Activated naive CD4-positive, alpha-beta T cell treated with anti-CD3 and anti-CD28 coated beads, Interleukin-2, amount 50 U/mL, for 24 hours (primary cell): ENCODE measurements around the gene MCM9.

Experiments used
- H3K27ac Mint-ChIP-seq: one replicate; pipeline ENCODE4 v1.8.0; 2021; ENCODE audit warnings: mild to moderate bottlenecking, mixed read lengths
- H3K27me3 Mint-ChIP-seq: one replicate; pipeline ENCODE4 v1.8.0; 2021; ENCODE audit warnings: mixed read lengths
- H3K36me3 Mint-ChIP-seq: one replicate; pipeline ENCODE4 v1.8.0; 2021; ENCODE audit warnings: mixed read lengths
- H3K4me1 Mint-ChIP-seq: one replicate; pipeline ENCODE4 v1.8.0; 2021; ENCODE audit warnings: mixed read lengths
- H3K4me3 Mint-ChIP-seq: one replicate; pipeline ENCODE4 v1.8.0; 2021; ENCODE audit warnings: mild to moderate bottlenecking, mixed read lengths
- H3K9me3 Mint-ChIP-seq: one replicate; pipeline ENCODE4 v1.8.0; 2021; ENCODE audit warnings: mixed read lengths

MCM9 gene

GRCh38 chr6:118945217-118945616, 10.3 kb upstream of the MCM9 start:
- H3K4me1 Mint-ChIP-seq: no peaks in the 10 kb centered on the region
- H3K27me3 Mint-ChIP-seq: no peaks in the 10 kb centered on the region
- no peak overlapping the region for H3K27ac Mint-ChIP-seq
- H3K36me3 Mint-ChIP-seq: peaks cover 28% of the 10 kb centered on the region
- no peak overlapping the region for H3K4me3 Mint-ChIP-seq
- H3K9me3 Mint-ChIP-seq: peaks cover 55% of the 10 kb centered on the region

GRCh38 chr6:118940770-118941169, 5.8 kb upstream of the MCM9 start:
- Mint-ChIP-seq H3K4me3 (no peak overlapping the region), H3K36me3 (peaks cover 36% of the 10 kb centered on the region), H3K9me3 (peaks cover 27% of the 10 kb centered on the region), H3K27ac (no peak overlapping the region), H3K4me1 (peaks cover 7% of the 10 kb centered on the region), H3K27me3 (no peaks in the 10 kb centered on the region)

DNA sequence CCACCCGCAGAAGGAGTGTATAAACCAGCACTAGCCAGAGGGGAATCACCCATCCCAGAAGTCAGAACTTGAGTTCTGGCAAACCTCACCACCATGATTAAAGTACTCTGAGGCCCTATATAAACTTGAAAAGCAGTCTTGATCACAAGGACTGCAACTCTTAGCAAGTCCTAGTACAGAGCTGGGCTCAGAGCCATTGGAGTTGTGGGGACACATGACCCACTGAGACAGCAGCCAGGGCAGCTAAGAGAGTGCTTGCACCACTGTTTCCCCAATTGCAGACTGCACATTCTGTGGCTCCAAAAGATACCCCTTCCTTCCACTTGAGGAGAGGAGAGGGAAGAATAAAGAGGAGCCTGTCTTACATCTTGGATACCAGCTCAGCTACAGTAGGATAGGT, 4.7 kb upstream of the MCM9 start:
- H3K27ac Mint-ChIP-seq: no peak overlapping the region
- H3K27me3 Mint-ChIP-seq: no peaks in the 10 kb centered on the region
- peaks cover 36% of the 10 kb centered on the region for H3K36me3 Mint-ChIP-seq
- H3K4me1 Mint-ChIP-seq: peaks cover 13% of the 10 kb centered on the region
- no peak overlapping the region for H3K4me3 Mint-ChIP-seq
- H3K9me3 Mint-ChIP-seq: peaks cover 17% of the 10 kb centered on the region

DNA sequence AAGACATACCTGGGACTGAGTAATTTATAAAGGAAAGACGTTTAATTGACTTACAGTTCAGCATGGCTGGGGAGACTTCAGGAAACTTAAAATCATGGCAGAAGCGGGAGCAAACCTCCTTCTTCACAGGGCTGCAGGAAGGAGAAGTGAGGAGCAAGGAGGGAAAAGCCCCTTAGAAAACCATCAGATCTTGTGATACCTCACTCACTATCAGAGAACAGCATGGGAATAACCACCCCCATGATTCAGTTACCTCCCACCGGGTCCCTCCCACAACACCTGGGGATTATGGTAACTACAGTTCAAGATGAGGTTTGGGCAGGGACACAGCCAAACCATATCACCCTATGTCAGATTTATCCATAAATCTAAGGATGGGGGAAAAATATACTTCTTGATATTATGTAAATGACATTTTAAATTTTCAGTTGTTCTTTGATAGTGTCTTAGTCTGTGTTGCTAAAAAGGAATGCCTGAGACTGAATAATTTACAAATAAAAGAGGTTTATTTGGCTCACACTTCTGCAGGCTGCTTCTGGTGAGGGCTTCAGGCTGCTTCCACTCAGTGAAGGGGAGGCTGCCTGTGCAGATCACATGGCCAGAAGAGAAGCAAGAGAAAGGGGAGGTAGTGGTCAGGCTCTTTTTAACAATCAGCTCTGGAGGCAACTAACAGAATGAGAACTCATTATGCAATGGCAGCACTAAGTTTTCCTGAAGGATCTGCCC, 1.2 kb upstream of the MCM9 start:
- Mint-ChIP-seq H3K9me3 (no peaks in the 10 kb centered on the region), H3K27ac (no peak overlapping the region), H3K27me3 (no peaks in the 10 kb centered on the region), H3K4me3 (peak overlapping the region; percentile 92), H3K4me1 (peaks cover 41% of the 10 kb centered on the region), H3K36me3 (peaks cover 22% of the 10 kb centered on the region)

DNA sequence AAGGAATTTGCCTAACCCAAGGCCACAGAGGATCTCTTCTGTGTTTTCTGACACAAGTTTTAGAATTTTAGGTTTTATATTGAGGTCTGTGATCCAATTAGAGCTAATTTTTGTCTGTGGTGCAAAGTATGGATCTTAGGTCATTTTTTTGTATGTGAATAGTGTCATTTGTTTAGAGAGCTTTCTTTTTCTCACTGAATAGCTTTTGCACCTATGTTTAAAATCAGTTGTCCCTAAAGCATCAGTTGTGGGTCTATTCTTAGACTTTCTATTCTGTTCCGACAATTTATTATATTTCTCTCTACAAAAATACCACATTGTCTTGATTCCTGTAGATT, 341 bp upstream of the MCM9 start:
- peaks cover 26% of the 10 kb centered on the region for H3K36me3 Mint-ChIP-seq
- peaks cover 48% of the 10 kb centered on the region for H3K4me1 Mint-ChIP-seq
- H3K27me3 Mint-ChIP-seq: no peaks in the 10 kb centered on the region

GRCh38 chr6:118933855-118934460, 1.0 kb downstream of the MCM9 start:
- Mint-ChIP-seq H3K4me3 (peak overlapping the region; percentile 92), H3K27ac (peak overlapping the region; percentile 85), H3K27me3 (no peaks in the 10 kb centered on the region), H3K36me3 (peaks cover 20% of the 10 kb centered on the region), H3K4me1 (peaks cover 48% of the 10 kb centered on the region), H3K9me3 (no peaks in the 10 kb centered on the region)

More for the DNA sequence above, 341 bp upstream of the MCM9 start:
- Mint-ChIP-seq H3K9me3 (no peaks in the 10 kb centered on the region), H3K4me3 (peak overlapping the region; percentile 92), H3K27ac (peak overlapping the region; percentile 76)

DNA sequence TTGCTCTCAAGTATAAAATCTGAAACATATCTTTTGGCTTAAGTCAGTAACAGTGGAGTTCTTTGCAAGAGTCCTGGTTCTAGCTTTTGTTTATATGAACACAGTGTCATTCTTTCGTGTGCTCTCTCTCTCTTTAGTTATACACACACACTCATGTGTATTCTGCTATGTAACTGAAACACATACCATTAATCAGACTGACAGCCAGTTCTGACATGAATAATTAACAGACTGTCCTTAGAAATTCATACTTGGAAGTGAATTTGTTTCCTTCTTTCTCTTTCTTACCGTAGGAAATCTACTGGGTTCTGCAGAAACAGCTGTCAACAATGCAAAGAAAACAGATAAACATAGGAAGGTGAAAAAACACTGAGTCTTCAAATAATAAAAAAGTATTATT, 2.5 kb downstream of the MCM9 start:
- no peak overlapping the region for H3K4me3 Mint-ChIP-seq
- H3K27me3 Mint-ChIP-seq: no peaks in the 10 kb centered on the region
- peaks cover 9% of the 10 kb centered on the region for H3K36me3 Mint-ChIP-seq
- H3K9me3 Mint-ChIP-seq: no peaks in the 10 kb centered on the region
- peaks cover 48% of the 10 kb centered on the region for H3K4me1 Mint-ChIP-seq
- no peak overlapping the region for H3K27ac Mint-ChIP-seq

DNA sequence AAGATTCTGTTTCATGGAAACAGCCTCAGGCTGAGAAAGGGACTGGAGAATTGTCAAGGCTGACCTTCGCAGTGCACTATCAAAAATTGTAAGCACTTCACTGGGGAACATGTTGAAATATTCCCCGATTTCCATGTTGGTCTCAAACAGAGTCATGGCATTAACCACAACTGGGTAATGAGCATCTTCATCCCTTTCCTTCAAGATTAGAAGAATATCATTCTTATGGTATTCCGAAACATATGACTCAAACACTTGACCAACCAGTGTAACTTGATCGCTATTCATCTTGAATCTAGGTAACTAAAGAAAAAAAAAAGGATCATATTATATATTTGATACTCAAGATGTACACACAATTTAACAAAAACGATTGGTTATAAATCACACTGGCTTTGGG, 3.5 kb downstream of the MCM9 start:
- Mint-ChIP-seq H3K4me1 (peaks cover 44% of the 10 kb centered on the region), H3K27me3 (no peaks in the 10 kb centered on the region), H3K4me3 (no peak overlapping the region), H3K27ac (no peak overlapping the region), H3K36me3 (peaks cover 13% of the 10 kb centered on the region), H3K9me3 (no peaks in the 10 kb centered on the region)

DNA sequence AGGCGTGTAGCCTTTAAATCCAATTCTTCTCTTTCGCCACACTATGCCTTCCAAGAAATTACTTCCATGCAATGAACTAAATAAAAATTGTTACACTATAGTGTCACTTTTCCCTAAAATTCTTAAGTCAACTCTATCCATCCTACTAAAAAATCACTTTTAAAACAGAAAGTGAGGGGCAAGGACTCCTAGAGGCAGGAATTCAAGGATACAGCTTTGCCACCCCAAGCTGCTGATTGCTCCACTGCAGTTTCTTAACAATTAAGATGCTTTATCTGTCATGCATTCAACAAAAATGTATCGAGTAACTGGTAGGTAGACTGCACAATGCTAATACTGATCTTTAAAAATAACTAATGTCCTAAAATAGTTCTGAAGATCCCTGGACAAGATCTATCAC, 4.3 kb downstream of the MCM9 start:
- Mint-ChIP-seq H3K4me3 (no peak overlapping the region), H3K4me1 (peaks cover 45% of the 10 kb centered on the region), H3K27ac (no peak overlapping the region), H3K9me3 (no peaks in the 10 kb centered on the region), H3K27me3 (no peaks in the 10 kb centered on the region), H3K36me3 (peaks cover 16% of the 10 kb centered on the region)

DNA sequence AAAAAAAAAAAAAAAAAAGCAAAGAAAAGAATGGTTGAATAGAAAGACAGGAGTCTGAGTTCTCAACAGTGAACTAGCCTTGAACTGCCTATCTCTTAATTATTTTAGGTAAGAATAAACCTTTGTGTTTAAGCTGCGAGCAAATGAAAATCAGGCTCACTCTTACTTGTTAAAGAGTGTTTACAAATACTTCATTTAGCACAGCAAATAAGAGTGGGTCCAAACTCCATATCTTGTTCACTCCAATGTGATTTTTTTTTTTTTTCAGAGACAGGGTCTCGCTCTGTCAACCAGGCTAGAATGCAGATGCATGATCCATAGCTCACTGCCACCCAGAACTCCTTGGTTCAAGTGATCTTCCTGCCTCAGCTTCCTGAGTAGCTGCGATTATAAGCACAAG, 11.9 kb downstream of the MCM9 start:
- peaks cover 26% of the 10 kb centered on the region for H3K36me3 Mint-ChIP-seq

DNA sequence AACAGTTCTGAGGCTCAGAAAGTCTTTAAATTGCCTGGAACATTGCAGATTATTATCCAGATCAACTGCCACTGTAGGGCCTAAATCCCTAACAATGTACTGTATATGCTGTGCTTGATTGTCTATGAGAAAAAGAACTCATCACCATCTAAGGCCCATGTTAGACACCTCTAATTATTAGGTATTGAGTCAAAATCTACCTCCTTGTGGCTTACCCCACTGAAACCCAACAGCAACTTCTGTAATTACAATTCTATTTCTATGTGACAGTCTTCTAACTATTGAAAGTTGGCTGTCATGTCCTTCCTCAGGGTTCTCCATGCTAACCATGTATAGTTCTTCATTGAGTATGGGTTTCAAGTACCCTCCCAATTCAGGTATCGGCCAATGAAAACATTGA, 13.9 kb downstream of the MCM9 start:
- H3K36me3 Mint-ChIP-seq: peaks cover 23% of the 10 kb centered on the region
- H3K27ac Mint-ChIP-seq: no peak overlapping the region
- no peaks in the 10 kb centered on the region for H3K9me3 Mint-ChIP-seq
- no peak overlapping the region for H3K4me3 Mint-ChIP-seq
- H3K27me3 Mint-ChIP-seq: no peaks in the 10 kb centered on the region
- H3K4me1 Mint-ChIP-seq: peaks cover 6% of the 10 kb centered on the region

More for the DNA sequence above, 11.9 kb downstream of the MCM9 start:
- Mint-ChIP-seq H3K27ac (no peak overlapping the region), H3K27me3 (no peaks in the 10 kb centered on the region), H3K9me3 (no peaks in the 10 kb centered on the region), H3K4me1 (peaks cover 7% of the 10 kb centered on the region), H3K4me3 (no peak overlapping the region)

- no peak overlapping the region for H3K27ac Mint-ChIP-seq
These were observed 16.6 kb downstream of the MCM9 start for GRCh38 chr6:118918329-118918725.

DNA sequence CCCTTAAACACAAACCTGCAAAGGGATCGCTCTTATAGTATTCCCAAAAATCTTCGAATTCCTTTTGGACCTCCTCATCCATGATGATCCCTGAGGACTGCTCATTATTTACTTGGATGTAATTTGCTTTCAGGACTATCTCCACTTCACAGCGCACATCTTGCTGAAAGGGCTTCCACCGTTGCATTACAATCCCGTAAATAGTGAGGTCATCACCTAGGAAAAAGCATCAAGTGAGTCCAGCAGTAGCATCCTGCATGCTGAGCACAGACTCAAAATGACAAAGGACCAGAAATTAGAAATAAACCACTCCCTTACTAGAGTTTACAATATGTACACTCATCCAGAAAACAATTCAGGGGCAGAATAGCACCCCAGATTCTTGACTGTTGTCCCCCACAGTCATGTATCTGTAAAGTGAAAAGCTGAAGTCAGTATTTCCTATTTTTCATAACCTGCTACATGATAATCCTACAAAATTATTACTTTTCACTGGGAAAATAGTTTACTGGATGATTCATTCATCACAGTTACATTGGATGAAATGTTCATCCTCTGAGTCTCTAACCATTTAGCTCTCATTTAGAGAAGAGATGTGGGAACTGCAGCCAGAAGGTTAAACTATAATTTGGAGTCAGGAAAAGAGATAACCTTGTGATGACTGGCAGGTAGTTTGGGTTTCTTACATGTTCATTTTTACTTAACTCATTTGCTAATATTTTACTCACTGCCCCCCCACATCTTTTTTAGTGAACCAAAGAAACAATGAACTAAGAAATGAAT, 17.2 kb downstream of the MCM9 start:
- Mint-ChIP-seq H3K4me3 (no peak overlapping the region), H3K9me3 (no peaks in the 10 kb centered on the region), H3K36me3 (peaks cover 27% of the 10 kb centered on the region), H3K4me1 (peaks cover 10% of the 10 kb centered on the region), H3K27me3 (no peaks in the 10 kb centered on the region), H3K27ac (no peak overlapping the region)

More at GRCh38 chr6:118918329-118918725, 16.6 kb downstream of the MCM9 start:
- Mint-ChIP-seq H3K9me3 (no peaks in the 10 kb centered on the region), H3K27me3 (no peaks in the 10 kb centered on the region), H3K4me1 (peaks cover 6% of the 10 kb centered on the region), H3K4me3 (no peak overlapping the region), H3K36me3 (peaks cover 24% of the 10 kb centered on the region)

GRCh38 chr6:118914598-118914997, 20.4 kb downstream of the MCM9 start:
- Mint-ChIP-seq H3K9me3 (no peaks in the 10 kb centered on the region), H3K27me3 (no peaks in the 10 kb centered on the region), H3K36me3 (peaks cover 22% of the 10 kb centered on the region), H3K4me1 (peaks cover 7% of the 10 kb centered on the region), H3K27ac (peak overlapping the region; percentile 19), H3K4me3 (no peak overlapping the region)

- no peaks in the 10 kb centered on the region for H3K27me3 Mint-ChIP-seq
- H3K9me3 Mint-ChIP-seq: no peaks in the 10 kb centered on the region
- H3K4me1 Mint-ChIP-seq: peaks cover 7% of the 10 kb centered on the region
- peak overlapping the region; percentile 75 for H3K27ac Mint-ChIP-seq
- peaks cover 24% of the 10 kb centered on the region for H3K36me3 Mint-ChIP-seq
- no peak overlapping the region for H3K4me3 Mint-ChIP-seq
These were observed 21.8 kb downstream of the MCM9 start for GRCh38 chr6:118913161-118913560.

GRCh38 chr6:118912646-118913045, 22.3 kb downstream of the MCM9 start:
- peaks cover 24% of the 10 kb centered on the region for H3K36me3 Mint-ChIP-seq
- H3K9me3 Mint-ChIP-seq: no peaks in the 10 kb centered on the region
- H3K27ac Mint-ChIP-seq: peak overlapping the region; percentile 30
- H3K4me1 Mint-ChIP-seq: peaks cover 7% of the 10 kb centered on the region
- H3K4me3 Mint-ChIP-seq: no peak overlapping the region
- no peaks in the 10 kb centered on the region for H3K27me3 Mint-ChIP-seq
